HTR-8/SVneo (cell line): Measurements from ENCODE around the gene HSPD1.

Source experiments
- DNase-seq: peaks from one replicate; pipeline ENCODE4 v3.0.0; 2011; ENCODE audit warnings: low spot score, mixed read lengths; ENCODE audit not compliant: insufficient read length
- FAIRE-seq: peaks from 2 replicates; lab custom pipeline; 2011; peaks lifted over from hg19 to GRCh38; lab: Jason Lieb, UNC

The HSPD1 gene

DNA sequence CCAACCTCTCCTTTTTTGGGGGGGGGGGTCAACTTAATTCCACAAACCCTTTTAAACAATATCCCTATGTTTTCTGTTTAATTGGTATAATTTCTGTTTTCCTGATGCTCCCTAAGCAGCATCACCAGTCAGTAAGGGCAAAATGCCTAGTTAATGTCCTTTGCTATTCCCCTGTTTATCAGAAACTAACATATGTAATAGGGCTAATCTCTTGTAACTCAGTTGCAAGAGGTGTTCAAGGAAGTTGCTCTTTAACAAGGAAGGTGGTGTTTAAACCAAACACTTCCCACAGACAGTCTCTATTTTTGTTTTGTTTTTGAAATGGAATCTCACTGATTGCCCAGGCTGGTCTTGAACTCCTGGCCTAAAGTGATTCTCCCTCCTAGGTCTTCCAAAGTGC is 52.8 kb downstream of the HSPD1 start:
- FAIRE-seq (no peak), DNase-seq (no peak)

- FAIRE-seq, result no peak
These were observed 53.9 kb downstream of the HSPD1 start for GRCh38 chr2:197445746-197446145.

DNA sequence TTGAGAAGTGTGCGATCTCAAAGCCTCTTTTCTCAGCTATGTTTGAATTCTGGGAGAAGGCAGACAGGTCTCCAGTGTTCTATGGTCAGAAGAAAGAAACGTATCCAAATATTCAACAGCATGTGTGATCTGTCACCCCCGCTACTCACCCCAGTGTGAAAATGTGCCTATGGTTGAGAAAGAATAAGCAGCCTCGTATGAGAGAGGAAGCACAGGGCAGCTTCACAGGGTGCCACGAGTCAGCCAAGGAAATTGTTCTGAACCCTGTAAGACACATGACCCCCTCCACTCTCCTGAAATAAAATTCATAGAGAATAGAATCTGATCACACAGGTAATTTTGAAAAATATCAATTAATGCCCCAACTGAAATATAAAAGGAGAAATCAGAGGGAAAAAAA is 56.8 kb downstream of the HSPD1 start:
- no peak for DNase-seq
- FAIRE-seq, result no peak

More at GRCh38 chr2:197445746-197446145, 53.9 kb downstream of the HSPD1 start:
- no peak for DNase-seq

DNA sequence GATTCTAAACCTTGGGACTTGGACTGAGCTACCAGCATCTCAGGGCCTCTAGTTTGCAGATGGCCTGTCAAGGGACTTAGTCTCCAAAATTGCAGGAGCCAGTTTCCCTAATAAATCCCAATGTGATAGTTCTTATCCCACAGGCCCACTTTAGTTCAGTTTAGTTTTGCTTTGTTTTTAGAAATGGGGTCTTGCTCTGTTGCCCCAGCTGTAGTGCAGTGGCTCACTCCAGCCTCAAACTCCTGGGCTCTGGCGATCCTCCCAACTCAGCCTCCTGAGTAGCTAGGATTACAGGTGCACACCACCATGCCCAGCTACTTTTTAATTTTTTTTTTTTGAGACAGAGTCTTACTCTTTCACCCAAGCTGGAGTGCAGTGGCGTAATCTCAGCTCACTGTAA is 62.3 kb downstream of the HSPD1 start:
- no peak for FAIRE-seq

More for the DNA sequence above, 62.3 kb downstream of the HSPD1 start:
- DNase-seq, result no peak
